GM18861 (cell line): ENCODE measurements around the gene TSHR.
"Not testable (repeated sequence)": the region's sequence is repeated elsewhere in the genome, so short reads cannot be mapped to it uniquely, and the experiment has no call there.

ENCODE experiments used
- ATAC-seq: cut with Tn5 transposase; IDR thresholded peaks from one replicate; pipeline ENCODE4 v1.9.1; 2021; ENCODE audit not compliant: unreplicated experiment

The TSHR gene

DNA sequence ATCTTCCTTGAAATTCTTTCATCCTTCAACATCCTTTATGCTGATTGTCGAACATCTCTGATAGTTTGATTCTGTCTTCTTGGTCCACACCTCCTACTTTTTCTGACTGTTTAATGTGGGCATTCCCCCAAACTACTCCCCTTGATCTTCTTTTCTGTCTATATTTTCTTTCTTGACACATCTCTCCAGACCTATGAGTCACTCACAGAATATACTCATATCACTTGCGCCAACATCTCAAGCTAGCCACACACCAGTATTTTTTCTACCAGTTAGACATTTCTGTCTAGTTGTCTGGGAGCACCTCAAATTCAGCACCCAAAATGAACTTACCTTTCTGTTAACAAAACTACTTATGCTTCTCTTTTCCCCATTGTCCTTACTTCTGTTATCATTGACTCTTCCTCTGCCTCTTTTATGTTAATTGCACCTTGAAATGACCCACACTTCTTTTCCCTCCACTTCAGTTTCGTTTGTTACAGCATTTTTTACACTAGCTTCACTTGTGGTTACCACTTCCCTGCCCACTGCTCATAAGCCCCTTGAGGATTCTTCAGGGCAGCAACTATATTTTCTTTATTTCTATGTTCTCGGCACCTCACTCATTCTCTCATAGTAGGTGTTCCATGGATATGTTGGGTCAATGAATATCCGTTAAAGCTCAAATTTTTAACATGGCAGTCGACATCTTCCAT is 33.5 kb downstream of the TSHR start:
- ATAC-seq: peak; percentile 52

DNA sequence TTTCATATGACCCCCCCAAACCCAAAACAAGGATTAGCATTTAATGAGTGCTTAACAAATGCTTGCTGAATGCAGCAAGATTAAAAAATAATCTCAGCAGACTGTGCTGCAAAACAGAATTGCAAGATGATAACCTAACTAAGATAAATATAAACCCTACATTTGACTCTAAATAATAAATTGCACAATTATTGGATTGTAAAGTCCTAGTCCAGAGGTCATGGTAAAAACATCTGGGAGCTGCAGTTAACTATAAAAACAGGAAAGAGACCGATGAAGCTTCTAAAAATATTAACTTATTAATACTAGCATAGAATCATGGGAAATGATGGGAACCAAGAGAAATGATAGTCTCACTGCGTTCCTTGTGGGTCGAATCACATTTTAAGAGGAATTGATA is 37.2 kb downstream of the TSHR start:
- no peak for ATAC-seq

DNA sequence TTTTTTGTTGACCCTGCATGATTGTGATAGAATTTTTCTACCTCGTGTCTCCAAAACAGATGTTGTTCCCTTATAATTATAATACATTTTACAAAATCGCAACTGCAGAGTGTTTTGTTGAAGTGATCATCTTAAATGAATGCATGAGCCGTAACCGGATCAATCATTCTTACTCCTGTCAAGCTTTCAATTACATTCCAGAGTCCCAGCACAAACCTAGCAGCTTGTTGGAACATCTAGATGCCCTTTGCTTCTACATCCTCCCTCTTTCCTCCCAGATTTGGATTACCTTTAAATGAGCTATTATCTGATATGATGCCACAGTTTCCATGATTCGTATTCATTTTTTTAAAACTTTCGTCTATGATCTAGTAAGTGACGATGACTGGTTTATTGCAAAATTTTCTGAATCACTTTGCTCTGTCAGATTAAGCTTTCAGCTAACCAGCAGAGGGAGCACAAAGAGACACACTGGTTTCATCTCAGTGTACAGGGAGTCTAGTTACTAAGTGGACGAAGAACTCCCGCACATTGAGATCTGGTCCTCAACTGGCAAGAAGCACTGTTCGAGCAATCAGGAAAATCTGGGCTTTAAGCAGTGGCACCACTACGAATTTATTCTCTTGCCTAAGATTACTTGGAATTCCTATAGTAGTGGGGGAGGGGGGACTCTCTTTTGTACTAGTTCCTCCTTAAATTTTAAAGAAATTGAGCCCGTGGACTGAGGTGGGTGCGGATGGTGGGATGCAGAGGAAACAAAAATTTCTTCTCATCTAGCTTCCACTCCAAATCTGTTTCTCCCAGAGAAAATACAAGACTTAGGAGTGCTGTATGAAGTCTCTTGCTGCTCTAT is 40.9 kb downstream of the TSHR start:
- ATAC-seq: peak; percentile 83

DNA sequence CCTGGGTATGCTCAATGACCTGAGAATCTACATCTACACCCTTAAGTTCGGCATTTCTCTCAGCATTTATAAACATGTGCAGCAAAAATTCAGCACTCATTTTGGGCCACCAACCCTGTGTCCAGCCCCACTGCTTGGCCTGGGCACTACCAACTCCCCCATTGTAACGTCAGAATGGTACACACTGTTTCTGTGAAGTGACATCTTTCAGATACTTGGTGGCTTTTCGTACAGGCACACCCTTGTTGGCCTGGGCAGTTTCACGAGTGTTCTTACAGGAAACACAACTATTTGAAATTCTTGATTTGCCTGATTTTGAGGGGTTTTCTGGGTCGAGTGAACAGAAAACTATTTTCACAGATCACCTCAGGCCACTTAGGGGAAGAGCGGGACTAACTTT is 46.0 kb downstream of the TSHR start:
- ATAC-seq: no peak

DNA sequence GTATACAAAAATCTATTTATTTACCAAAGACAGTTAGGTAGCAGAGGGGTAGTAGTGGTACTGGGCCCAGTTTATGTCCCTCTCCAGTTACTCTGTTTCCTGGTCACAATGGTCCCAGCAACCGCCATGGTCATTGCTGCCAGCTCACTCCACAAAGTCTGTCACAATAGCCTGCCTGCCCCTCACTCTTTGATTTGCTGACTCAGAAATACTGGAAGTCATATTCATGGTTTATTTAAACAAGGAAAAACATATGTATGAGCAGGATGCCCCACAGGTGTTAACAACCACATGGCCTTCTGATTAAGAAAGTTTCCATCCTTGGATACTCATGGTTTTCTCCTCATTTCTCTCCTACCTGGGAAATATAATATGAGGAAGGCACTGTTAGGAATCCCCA is 49.2 kb downstream of the TSHR start:
- no peak for ATAC-seq

DNA sequence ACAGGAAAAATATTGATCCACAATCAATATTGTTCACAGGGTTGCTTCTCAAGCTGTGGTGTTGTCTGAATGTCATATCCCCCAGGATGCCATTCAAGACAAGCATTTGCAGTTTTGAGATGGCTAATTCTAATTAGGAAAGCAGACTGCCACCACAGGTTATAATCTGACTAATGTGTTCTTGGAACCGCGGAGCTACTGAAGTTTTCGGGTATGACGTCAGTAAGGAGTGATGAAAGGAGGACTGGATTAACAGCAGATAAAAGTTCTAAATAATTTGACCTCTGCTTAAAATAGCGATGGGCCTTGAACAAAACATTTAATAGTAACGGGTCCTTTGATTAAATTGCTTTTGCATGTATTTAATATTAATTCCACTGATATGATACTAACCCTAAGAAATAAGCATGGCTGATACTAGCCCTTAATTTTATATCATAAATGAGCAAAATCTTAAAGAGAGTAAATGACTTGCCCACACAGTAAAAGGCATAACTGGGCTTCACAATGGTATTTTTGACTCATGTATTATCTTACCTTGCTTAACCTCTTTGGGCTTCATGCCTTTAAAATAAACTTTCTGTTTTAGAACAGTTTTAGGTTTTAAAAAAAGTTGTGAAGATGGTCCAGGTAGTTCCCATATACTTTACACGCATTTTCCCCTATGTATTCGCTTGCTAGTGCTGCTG is 50.3 kb downstream of the TSHR start:
- no peak for ATAC-seq

DNA sequence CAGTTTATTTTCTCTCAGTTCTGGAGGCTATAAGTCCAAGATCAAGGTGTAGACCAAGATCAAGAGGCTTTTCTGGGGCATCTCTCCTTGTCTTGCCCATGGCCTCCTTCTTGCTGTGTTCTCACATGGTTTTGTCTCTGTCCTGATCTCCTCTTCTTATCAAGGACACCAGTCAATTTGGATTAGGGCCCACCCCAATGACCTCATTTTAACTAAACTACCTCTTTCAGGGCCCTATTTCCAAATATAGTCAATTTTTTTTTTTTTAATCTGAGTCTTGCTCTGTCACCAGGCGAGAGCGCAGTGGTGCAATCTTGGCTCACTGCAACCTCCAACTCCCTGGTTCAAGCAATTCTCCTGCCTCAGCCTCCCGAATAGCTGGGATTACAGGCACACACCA is 50.8 kb downstream of the TSHR start:
- no peak for ATAC-seq

DNA sequence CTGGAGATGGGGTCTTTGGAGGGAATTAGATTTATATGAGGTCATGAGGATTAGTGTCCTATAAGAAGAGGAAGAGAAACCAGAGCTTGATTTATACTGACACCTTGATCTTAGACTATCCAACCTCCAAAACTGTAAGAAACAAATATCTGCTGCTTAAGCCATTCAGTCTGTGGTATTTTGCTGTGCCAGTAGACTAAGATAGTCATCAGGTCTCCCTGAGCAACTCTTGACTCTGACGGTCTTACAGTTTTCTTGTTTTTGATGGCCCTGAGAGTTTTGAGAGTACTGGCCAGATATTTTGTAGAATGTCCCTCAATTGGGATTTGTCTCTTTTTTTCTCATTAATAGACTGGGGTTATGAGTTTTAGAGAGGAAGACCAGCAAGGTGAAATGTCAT is 51.7 kb downstream of the TSHR start:
- no peak for ATAC-seq

DNA sequence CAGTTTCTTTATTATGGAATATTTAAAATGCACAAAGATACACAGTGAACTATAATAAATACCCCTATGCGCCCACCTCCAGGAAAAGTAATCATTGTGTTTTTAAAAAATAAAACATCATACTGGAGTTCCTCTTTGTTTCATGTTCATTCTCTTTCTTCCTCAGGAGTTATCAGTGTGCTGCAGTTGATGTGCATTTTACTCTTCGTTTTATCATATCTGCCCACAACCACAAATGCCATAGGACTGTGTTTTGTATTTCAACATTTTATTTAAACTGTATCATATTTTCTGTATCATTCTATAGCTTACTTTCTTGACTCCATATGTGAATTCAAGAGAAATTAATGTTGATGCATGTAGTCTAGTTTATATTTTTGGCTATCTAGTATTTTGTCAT is 53.9 kb downstream of the TSHR start:
- no peak for ATAC-seq

DNA sequence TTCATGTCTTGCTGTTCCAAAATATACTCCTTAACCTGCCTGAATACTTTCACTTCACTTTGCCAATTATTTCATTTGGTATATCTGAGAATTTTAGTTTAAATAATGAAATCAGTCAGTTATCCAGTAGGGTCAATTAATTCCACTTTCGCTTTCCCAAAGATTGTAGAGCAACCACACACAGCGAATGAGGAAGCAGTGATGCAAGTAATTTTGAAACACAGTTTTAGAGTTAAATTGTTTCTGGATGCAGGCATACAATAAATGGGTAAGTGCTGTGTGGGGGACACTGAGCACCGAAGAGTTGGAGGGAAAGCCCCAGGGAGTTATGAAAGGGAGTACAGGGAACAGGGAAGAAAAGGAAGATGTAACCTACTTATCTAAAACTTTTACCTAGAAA is 62.8 kb downstream of the TSHR start:
- no peak for ATAC-seq

DNA sequence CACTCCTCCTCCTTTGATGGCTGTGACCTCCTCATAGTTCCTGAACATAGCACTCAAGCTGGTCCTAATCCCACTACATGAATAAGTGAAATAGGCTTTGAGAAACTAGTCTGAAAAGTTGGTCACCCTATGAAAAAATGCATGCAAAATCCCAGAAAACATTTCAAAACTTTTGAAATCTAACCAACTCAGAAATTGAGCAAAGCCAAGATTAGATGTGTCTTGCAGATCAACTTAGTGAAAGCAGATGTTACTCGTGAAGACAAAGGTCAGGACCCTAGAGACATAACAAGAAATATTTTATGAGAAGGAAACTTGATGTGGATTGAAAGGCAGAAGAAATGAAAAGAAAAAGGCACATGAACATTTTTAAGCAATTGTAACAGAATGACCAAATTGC is 63.3 kb downstream of the TSHR start:
- ATAC-seq: no peak

DNA sequence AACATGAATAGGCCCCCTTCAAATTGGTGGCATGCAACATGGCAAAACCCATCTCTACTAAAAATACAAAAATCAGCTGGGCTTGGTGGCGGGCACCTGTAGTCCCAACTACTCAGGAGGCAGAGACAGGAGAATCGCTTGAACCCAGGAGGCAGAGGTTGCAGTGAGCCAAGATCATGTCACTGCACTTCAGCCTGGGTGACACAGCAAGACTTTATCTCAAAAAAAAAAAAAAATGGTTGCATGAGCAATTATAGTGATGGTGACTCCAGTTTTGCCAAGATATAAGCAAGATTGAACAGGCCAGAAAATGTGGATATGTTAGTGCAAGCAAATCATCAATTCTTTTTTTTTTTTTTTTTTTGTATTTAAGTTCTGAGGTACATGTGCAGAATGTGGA is 63.7 kb downstream of the TSHR start:
- ATAC-seq: not testable (repeated sequence)

DNA sequence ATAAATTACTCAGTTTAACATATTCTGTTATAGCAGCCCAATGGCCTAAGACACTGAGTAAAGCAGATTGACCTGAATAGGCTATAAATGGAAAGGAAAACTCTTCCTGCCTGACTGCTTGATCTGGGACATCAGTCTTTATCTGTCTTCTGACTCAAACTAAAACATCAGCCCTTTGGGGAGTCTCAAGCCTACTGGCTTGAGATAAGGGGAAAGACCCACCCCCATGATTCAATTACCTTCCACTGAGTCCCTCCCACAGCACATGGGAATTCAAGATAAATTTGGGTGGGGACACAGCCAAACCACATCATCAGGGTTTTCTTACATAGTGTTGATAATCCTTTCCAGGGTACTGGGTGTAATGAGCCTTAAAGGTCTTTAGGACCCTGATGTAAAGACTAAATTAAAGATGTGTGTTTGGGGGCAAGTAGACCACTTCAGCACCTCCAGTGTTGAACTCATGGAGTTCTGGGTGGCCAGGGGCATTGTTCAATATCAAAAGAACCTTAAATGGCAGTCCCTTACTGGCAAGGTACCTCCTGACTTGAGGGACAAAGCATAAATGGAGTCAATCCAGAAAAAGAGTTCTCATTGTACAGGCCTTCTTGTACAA is 67.8 kb downstream of the TSHR start:
- no peak for ATAC-seq

DNA sequence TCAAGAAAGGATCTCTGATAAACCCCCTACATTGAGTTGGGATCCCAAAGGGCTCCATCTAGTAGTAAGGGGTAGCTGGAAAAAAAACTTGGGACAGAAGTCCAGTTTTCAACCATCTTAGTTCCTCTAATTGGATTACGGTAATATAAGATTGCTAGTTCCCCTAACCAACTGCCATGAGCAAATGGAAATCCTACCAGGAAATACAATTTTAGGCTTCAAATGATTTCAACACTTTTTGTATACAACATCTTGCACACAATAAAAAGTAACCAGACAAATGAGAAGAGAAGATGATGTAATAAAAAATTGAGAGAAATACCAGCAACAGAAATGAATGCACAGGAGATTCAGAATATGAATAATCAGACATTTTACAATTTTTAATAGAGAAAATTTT is 73.0 kb downstream of the TSHR start:
- no peak for ATAC-seq

DNA sequence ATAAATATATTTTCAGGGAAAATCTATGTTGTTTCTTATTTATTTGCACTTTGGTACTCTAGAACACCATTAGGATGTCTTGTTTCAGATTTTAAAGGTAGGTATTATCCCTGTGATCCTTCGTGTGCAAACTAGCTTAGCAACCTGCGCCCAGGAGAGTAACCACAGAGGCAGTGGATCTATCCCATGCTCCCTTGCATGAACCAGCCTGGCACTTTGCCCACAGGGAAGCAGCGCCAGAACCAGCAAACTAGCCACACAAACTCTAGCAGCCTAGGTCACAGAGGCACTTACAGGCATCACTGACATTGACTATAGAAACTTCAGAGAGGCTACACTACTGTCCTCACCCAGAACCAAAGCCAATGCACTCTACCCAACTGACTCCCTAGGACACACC is 76.1 kb downstream of the TSHR start:
- no peak for ATAC-seq

DNA sequence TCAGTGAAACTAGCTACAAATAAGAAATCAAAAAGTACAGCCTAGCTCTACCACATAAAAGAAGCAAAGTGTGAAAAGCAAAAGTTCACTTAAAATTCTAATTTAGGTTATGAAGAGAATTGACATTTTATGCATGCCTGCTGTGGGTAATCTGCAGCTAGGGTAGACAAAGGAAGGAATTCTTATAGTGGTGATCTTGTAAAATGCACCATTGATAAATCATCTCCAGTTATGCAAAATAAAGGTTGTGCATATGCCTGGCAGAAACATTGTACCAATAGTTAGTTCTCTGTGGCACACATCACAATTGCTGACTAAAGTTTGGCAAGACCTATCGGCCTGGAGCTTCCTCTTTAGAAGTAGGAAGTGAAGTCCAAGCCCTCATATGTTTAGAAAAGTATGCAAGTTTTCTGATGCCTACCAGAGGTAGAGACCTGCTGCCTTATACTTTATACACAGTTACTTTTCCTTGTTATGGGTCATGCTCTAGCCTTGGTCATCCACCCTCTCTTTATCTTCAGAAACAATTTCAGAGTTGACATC is 78.3 kb downstream of the TSHR start:
- no peak for ATAC-seq

DNA sequence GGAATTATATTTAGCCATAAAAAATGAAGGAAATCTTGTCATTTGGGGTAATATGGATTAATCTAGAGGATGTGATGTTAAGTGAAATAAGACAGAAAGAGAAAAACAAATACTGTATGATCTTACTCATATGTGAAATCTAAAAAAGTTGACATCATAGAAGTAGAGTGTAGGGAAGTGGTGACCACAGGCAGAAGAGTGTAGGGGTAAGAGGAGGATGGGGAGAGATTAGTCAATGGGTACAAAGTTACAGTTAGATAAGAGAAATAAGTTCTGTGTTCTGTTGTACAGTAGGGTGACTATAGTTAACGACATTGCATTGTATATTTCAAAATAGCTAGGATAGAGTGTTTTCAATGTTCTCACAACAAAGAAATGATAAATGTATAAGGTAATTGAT is 87.0 kb downstream of the TSHR start:
- ATAC-seq: no peak

DNA sequence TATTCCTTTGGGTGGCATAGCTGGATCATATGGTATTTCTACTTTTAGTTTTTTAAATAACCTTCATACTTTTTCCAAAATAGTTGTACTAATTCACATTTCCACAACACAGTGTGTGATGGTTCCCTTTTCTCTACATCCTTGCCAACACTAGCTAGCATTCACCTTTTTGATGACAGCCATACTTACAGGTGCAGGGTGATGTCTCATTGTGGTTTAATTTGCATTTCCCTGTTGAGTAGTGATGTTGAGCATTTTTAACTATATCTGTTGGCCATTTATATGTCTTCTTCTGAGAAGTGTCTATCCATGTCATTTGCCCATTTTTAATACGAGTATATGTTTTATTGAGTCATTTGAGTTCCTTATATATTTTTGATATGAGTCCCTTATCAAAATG is 96.1 kb downstream of the TSHR start:
- no peak for ATAC-seq

DNA sequence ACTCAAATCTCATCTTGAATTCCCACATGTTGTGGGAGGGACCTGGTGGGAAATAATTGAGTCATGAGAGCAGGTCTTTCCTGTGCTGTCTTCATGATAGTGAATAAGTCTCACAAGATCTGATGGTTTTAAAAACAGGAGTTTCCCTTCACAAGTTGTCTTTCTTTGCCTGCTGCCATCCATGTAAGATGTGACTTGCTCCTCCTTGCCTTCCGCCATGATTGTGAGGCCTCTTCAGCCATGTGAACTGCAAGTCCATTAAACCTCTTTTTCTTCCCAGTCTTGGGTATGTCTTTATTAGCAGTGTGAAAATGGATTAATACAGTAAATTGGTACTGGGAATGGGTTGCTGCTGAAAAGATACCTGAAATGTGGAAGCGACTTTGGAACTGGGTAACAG is 98.6 kb downstream of the TSHR start:
- ATAC-seq: not testable (repeated sequence)

DNA sequence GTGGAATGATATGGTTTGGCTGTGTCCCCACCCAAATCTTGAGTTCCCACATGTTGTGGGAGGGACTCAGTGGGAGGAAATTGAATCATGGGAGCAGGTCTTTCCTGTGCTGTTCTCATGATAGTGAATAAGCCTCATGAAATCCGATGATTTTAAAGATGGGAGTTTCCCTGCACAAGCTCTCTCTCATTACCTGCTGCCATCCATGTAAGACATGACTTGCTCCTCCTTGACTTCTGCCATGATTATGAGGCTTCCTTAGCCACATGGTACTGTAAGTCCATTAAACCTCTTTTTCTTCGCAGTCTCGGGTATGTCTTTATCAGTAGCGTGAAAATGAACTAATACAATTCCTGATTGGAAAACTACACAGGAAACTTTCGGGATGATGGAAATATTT is 100.5 kb downstream of the TSHR start:
- no peak for ATAC-seq

DNA sequence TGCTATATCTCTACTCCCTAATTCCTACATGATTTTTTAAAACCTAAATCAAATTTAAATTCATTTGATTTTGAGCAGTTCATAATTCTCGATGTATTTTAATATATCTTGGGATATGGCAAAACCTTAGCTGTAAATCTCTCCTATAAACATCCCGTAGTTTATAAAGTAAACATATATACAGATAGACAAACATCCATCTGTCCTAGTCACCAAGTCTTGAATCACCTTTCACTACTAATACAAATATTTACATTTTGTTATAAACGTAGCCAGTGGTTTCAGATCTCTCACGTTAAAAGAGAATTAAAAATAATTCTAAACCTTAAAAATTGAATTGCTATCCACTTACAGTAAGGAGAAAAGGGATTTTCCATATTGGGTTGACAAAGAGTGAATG is 107.0 kb downstream of the TSHR start:
- no peak for ATAC-seq
